ENCODE data around the gene CA11.

- TF ChIP-seq POLR2AphosphoS5 (IDR thresholded peaks at IDR 0.05; ENCODE audit: low read depth, low read length) (no peak), POLR2A (IDR thresholded peaks at IDR 0.05; ENCODE audit: low read depth, low read length) (no peak)
Observed at GRCh38 chr19:48634036-48634342, 12.0 kb downstream of the CA11 start.

All from GM12892 (cell line).